Myocyte (in vitro differentiated cells): Measurements from ENCODE around the gene PARD3B. TPM values are rescaled to one million over a fixed set of nuclear protein-coding genes. Genes with fewer than 3 reads are reported as not detected.

Experiments used
- DNase-seq: peaks from one replicate; pipeline ENCODE4 v3.0.0-alpha.2; 2012; ENCODE audit warnings: low read depth
- total RNA-seq: library from RNA; depleted of rRNA; stranded (reverse); fragments of >200 nt; gene quantifications from 2 replicates; pipeline ENCODE4 v1.2.3, GENCODE V29; 2014

PARD3B gene
- total RNA-seq, 1 donor from 2014 or later, result 7.2 TPM

DNA sequence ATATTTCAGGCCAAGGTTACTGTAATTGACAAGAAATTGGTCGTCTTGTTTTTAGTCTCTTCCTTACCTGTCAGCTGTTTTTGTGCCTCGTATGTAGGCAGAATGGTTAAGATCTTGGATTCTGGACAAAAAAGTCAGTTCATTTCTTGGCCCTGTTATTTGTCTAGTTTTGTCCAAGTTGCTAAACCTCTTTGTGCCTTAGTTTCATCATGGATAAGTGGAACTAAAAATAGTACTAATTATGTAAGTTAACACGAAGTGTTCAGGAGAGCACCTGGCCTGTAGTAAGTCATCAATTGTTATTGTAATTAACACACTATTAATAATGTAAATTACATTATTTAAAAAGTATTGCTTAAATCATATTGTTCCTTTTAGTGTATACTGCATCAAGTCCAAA is 148.0 kb downstream of the PARD3B start:
- DNase-seq, result no peak

DNA sequence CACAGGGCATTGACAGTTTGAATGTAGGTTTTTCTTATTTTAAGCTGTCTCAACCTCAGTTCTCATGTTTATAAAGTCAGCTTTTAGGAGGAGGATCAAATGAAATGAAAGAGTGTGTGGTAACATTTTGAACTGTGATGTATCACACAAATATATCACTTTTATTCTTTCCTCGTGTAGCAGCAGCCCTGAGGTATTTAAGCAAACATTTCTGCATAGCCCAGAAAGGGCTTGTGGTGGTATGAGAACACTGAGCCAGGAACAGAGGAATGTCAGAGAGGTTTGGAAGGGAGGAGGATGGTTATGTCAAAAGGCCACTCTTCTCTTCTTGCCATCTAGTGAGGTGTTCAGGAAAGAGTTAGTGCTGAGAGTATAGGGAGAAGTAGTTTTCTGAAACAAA is 150.2 kb downstream of the PARD3B start:
- DNase-seq, result peak; percentile 54

DNA sequence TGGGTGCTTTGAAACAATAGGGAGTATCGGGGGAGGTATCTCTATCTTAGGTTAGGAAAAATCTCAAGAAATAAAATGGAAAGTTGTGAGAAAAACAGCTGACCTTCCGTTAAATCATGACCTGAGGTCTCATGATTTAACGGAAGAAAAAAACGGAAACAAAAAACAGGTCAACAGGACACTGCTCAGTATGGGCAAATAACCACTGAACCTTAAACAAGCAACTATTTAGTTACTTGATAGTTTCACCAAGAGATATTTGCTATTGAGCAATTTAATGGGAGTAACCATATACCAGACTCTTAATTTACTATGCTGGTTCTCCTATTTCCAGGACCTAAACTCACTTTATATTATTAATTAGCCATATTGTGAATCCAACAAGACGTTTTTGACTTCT is 150.8 kb downstream of the PARD3B start:
- DNase-seq, result no peak

DNA sequence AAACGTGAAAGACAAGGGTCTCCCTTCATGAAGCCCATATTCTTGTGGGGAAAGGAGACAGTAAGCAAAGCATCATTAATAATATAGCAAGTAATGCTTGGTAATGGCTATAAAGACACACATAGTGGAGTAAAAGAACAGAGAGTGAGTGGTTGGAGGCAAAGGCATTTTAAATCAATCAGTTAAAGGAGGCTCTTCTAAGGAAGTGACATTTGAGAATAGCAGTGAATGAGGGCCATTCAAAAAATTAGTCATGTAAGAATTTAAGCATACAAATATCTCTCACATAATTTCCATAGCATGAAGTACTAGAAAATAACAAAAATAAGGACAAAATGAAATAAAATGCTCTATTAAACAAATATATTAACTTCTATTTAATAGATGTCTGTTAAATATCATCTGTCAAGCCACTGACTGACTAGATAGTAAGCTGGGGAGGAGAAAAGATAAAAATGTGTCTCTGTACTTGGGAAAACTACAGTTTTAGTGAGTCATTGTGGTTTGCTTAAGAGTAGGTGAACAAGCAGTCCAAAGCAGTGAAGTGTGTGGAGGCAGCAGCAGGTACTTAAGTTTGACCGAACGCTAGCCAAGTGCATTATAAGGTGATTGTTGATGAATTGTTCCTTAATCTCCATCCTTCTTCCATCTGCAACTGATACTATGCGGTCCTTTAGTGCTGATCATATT is 160.1 kb downstream of the PARD3B start:
- DNase-seq, result no peak

DNA sequence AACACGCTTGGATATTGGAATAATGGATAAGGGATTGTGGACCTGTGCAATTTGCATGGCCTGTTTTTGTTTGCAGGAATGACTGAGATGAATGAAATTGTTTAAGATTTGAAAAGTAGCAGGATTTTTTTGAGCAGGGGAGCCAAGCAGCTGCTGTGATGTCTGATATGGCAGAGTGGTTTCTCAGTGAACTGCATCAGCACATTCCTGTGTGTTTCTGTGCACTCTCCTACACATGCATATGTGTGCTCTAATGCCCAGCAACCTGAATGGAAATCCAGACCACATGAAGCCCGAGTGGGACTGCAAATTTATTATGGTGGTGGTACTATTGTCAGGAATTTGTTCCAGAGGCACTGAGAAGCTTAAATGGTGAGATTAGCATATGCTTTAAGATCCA is 161.7 kb downstream of the PARD3B start:
- DNase-seq, result peak; percentile 30

DNA sequence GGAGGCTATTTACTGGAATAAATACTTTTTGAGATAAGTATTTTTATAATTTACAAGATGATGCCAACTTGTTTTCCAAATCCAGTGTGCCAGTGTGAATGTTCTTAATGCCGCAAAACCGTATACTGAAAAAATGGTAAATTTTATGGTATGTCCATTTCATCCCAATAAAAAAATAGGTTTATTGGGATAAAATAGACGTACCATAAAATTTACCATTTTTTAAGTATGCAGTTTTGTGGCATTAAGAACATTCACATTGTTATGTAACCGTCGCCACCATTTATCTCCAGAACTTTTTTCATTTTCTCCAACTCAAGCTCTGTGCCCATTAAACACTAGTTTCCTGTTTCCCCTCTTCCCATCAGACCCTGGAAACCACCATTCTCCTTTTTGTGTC is 167.9 kb downstream of the PARD3B start:
- DNase-seq, result no peak

DNA sequence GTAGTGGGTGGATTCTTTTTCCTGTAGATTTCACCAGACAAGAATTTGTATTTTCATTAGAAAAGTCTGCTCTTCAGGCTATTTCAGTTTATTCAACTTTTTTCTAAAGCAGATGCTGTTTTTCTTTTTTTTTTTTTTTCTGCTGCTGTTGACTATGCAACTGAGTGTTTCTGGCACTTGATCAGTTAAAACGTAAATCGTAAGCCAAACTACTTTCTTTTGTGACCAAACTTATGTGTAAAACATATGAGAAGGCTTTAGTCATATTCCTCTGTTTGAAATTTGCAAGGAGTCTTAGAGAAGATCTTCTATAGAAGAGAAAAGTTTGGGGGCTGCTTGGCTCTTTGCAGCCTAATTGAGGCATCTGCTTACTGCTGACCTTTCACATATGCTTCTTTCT is 170.1 kb downstream of the PARD3B start:
- DNase-seq, result no peak

DNA sequence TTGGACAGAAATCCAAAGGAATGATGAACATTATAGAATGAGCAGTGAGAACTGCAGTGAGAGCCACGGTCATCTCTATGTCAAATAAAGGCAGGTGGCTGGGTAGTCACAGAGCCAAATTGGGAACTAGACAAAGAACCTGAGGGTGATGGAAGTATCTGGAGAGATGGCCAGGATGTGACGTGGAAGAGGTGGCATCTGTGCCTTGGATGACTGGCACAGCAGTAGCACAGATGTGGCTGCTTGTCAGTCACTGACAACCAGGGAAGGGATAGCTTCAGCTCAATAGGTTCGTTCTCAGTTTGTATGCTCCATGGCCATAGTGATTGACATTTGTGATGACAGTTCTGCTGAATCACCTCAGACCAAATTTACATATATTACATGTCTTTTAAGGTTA is 172.3 kb downstream of the PARD3B start:
- no peak for DNase-seq

DNA sequence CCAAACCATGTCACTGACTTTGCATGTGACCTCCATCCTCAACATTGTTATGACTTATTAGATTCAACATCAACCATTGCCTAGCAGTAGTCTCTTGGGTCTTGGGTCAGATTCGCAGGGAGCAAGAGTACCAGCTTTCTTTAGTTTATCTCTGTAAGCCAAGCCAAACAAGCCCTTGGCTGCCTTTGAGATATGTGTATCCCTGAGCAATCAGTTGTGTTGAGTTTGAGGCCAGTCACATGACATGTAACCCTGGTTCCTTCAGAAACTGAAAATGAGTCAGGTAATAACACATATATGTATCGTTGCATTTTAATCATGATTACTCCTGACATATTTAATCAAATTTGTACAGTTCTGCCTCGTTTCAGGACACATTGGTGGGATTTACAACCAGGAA is 173.3 kb downstream of the PARD3B start:
- DNase-seq, result no peak

DNA sequence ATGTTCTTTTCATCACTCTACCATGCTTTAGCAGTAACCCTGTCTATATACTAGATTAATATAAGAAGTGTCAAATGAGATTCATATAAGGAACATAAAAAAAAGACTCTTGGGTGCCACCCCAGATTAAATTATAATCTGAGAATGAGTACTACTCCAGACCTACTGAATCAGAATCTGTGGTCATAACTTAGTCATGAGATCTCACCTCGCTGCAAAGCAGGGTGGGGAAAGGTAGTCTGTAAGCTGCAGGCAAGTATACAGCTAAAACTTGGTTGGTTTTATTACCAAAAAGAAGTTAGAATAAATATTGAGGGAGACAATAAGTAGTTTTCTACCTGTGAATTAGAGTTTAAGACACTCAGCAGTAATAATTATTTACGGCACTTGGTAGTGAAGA is 175.6 kb downstream of the PARD3B start:
- DNase-seq, result no peak

DNA sequence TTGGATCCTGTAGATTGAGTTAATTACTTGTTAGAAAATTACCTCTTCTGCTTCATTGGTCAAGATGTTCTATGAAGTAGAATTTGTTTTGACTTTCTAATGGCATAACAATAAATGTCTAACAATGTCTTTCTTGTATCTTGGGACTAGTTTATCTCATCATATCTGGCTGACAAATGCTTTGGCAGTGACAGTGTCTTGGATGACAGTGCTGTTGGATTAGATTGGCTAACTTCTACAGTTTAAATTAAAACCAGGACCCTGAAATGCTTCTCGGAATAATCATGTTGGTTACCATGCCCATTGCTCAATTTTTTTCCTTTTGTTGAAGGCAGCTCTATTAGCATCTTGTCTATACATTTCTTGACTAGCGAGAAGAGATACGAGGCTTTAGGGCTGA is 176.9 kb downstream of the PARD3B start:
- no peak for DNase-seq

DNA sequence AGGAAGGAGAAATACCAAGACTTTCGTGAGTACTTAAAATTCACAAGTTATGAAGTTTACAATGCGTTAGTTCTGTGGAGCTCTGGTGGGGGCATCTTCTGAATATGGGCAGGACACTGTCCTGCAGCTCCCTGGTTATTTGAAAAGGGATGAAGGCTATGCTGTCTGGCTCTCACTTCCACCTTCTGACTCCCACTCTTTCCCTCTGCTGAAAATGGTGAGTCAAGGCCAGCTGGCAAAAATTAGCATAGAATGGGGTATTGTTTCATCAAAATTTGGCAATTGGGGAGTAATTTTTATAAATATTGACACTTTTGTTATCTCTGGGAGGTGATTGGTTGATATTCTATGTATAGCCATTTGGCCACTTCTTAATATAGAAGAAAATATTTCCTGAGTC is 177.4 kb downstream of the PARD3B start:
- no peak for DNase-seq

DNA sequence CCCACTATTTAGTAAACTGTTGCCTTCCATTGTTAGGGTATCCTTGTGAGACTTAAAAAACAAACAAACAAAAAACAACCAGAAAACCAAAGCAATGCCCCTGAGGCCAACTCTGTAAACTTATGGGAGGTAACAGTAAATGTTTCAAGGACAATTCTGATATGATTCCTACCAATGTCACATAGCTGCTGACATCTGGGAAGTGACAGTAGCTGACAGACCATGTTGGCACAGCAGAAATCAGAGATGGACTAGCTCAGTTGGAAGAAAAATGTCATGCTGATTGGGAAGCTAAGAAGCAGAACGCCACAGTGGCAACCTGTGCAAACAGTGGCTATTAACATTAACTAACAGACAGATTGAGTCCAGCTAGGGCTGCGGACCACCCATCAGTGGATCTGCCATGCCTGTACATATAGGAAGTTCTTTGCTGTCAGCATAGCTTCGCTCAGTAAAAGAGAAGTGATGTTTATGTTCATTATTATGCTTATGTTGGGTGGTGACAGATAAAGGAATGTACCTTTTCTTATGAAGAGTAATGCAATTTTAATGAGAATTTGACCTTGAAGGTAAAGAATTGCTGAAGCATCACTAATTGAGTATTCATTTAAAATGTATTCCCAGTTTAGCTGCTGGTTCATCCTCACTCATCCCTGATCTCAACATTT is 180.6 kb downstream of the PARD3B start:
- no peak for DNase-seq

DNA sequence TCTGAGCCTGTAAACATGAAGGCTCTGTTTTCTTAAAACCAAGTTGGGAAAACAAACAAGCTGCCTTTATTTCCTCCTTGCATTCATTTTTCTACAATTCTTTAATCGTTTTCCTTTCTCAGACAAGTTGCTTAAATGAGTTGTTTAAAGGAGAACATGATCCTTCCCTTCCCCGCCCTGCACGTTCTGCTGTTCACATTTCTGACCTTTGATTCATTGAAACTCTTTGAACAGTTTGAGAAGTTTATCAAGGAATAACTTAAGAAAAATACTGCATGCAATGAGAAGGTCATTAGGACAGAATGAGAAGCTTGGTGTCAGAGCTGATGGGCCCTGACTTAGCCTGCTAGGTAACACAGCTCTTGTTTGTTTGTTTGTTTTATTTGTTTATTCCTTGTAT is 181.6 kb downstream of the PARD3B start:
- DNase-seq, result no peak

DNA sequence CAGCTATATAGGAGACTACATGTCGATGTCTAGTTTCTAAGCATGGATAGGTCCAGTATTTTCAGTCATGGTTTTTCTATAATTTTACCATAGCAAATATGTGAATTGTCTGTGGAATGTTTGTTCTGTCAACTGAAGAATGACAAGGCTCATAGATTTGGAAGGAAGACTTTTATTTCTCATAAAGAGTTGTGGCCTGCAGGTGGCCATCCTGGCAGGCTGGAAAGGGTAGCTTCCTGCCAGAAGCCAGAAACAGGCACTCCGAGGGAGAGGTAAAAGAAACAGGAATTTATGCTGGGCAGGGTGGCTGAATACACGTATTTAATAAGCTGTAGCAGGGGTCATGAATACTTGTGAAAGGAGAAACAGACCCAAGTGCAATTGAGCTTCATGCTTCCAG is 182.1 kb downstream of the PARD3B start:
- no peak for DNase-seq

DNA sequence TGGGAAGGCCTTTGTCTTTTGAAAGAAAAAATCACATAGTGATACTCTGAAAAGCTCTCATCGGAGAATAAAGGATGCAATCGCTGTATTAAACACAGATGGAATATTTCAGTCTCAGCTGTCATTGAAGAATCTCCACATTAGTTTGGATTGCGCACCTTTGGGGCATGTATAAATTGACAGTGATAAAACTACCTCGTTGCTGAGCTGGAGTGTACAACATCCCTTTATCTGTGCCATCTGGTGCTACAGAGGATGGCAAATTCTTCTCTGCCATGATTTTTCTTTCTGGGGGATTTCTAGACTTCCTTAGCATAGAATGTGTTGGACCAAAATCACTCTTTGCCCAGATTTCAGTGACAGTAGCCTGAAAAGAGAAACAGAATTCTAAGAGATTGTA is 185.3 kb downstream of the PARD3B start:
- DNase-seq, result no peak

DNA sequence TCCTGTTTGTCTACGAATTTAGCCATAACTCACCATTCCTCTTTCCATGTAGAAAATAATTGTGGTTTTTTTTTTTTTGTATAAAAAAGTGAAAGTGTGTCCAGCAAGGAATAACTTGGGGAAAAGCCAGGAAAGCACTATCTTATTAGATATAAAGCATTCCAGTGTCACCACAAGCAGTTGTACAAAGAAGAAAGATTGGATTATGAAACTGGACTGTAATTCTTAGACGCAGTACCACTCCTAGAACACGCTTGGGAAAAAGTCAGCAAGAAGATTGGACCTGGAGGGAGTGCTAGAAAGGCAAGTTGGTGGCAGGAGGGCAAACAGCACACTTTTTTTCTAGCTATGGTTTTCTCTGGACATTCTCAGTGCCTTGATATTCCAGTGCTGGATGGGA is 186.7 kb downstream of the PARD3B start:
- DNase-seq, result peak; percentile 28

DNA sequence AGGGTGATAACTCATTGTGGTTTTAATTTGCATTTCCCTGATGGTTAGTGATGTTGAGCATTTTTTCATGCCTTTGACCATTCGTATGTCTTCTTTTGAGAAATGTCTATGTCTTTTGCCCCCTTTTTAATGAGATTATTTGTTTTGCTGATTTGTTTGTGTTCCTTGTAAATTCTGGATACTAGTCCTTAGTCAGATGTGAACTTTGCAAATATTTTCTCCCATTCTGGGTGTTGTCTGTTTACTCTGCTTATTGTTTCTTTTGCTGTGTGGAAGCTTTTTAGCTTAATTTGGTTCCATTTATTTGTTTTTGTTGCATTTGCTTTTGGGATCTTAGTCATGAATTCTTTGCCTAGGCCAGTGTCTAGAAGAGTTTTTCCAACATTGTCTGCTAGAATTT is 192.0 kb downstream of the PARD3B start:
- no peak for DNase-seq

DNA sequence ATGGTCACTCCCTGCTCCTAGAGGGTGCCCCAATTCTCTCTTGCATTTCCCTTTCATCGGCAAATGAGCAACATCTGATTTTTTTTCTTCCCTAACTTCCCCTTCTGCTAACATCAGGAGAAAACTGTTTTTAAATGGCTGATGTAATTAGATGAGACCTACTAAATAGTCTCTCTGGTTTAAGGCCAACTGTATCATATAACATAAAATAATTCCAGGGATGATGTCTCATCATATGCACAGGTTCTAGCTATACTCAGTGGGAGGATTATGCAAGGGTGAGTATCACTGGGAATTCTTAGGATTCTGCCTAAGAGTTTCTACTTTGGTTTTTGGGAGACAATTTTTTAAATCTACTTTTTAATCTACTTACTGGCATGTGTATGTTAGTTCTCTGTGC is 193.4 kb downstream of the PARD3B start:
- no peak for DNase-seq

DNA sequence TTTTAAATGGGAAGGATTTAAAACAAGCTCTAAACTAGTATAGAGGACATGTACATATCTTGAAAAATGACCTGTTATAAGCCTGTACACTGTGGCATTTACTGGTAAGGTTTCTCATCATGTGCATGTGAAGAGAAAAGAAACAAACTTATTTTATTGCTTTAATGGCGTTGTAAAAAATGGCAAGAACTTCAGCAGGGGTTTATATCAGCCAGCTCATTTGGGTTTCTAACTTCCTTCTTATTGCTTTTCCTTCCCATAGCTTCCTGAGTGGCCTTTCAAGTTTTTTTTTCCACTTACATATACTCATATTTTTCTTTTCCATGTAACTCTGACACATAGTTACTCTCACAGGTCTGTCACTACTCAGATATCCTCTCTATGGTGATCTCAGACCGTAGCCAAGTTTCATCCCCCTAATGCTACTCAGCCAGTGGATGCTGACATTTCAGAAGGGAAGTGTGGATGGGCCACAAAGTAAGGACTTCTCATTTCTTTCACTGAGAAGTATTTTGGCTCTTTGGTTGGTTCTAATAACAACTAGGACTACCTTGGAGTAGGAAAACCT is 198.2 kb downstream of the PARD3B start:
- no peak for DNase-seq

DNA sequence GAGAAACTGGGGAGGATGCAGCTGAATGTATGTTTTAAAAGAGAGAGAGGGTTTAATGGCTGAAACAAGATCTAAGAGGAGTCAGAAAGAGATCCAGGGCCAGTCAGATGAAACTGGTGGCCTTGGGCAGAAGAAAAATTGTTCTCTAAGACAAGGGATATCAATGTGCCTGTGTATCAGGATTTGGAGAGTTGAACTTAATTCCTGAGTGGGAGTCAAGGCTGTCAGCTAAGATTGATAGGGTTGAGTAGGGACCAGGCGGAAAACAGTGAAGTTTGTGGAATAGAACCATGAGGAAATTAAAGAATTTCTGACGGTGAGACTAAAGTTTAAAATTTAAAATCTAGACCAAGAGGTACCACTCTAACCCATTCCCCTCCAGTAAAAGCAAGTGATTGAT is 199.2 kb downstream of the PARD3B start:
- DNase-seq, result no peak

DNA sequence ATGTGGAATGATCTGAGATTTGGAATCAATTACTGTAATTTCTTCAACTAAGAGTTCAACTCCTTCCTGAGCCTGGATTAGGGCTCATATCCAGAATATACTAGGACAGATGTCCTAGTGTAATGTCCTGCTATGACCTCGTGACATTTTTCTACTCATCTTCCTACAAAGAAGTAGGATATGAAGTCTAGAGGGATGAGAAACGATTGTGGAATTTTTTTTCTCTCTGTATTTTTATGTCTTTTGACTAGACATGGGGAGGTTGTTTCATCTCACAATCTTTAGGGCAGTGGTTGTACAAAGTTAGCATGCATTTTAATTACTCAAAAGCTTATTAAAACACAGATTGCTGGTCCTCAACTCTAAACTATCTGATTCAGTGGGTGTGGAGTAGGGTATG is 203.0 kb downstream of the PARD3B start:
- DNase-seq, result no peak

DNA sequence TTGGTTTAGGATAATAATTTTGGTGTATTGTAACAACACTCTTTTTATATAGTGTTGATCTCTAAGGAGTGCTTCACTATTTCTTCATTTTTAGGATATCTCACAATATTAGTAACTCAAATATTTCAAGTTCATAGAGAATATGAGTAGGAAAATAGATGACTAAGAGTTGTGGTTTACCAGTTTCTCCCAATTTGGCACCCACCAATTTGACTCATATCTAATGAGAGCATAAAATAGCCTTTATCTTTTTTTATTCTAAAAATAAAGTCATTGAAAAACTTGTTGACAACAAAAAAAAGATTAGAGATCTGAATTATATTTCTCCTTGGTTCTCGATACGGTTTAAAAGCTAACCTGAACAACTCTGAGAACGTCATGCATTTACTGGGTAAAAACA is 204.0 kb downstream of the PARD3B start:
- DNase-seq, result peak; percentile 49
